Stimulated activated CD4-positive, alpha-beta T cell treated with anti-CD3 and anti-CD28 coated beads, Interleukin-15, amount 100 ng/mL, for 48 hours (primary cell): ENCODE results near the gene C2orf42.
"Not testable (repeated sequence)": the region's sequence is repeated elsewhere in the genome, so short reads cannot be mapped to it uniquely, and the experiment has no call there.

ENCODE experiments used
- DNase-seq, 2 donors: peaks; one replicate each; pipeline ENCODE4 v3.0.0-alpha.2; 2020; ENCODE audit warnings: low read depth in 2 of 2

The C2orf42 gene

DNA sequence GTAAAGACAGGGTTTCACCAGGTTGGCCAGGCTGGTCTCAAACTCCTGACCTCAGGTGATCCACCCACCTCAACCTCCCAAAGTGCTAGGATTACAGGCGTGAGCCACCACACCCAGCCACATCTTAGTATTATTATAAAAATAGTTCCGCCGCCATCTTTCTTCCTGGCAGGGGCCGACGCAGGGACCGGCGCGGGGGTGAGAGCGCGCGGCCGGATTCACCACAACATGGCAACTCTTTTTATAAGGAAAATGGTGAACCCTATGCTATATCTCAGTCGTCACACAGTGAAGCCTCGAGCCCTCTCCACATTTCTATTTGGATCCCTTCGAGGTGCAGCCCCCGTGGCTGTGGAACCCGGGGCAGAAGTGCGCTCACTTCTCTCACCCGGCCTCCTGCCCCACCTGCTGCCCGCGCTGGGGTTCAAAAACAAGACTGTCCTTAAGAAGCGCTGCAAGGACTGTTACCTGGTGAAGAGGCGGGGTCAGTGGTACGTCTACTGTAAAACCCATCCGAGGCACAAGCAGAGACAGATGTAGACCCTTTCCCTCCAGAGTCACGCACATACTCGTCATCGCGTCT lies 88.4 kb downstream of the C2orf42 start:
- DNase-seq: not testable (repeated sequence)

DNA sequence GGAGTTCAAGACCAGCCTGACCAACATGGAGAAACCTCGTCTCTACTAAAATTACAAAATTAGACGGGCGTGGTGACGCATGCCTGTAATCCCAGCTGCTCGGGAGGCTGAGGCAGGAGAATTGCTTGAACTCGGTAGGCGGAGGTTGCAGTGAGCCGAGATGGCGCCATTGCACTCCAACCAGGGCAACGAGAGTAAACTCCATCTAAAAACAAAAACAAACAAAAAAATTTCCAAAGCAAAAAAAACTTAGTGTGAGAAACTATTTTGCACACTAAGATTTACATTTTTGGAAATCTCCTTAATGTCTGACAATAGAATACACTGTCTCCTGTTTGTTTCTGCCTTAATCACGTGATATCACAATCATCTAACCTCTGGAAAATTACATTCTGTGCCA lies 89.1 kb downstream of the C2orf42 start:
- not testable (repeated sequence) for DNase-seq

DNA sequence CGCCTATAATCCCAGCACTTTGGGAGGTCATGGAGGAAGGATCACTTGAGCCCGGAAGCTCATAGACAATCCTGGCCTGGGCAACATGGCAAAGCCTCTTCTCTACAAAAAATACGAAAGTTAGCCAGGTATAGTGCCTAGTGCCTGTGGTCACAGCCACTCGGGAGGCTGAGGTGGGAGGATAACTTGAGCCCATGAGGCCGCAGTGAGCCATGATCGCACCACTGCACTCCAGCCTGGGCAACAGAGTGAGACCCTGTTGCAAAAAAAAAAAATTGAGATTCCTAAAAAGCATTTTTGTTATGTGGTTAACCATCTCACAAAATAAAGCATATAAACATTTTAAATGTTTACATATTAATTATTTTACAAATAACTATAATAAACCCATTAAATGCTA lies 89.6 kb downstream of the C2orf42 start:
- DNase-seq: no peak
